A673 (cell line): ENCODE results near the gene HAAO. TPM values are rescaled to one million over a fixed set of nuclear protein-coding genes. Genes with fewer than 3 reads are reported as not detected.

Experiments used
- BruUV-seq: library from RNA; stranded (reverse); fragments of 400-500 nt; replicated peaks from 2 replicates; lab custom pipeline; 2021; lab: Mats Ljungman, UMichigan
- CTCF ChIA-PET: fragments of 300-600 bp; sonication (Branson Sonifier 250); formaldehyde crosslinking; loops from one replicate; lab custom pipeline; 2022; ENCODE audit warnings: antibody characterized with exemption; lab: Charles Lee
- POLR2A ChIA-PET: fragments of 300-600 bp; sonication (Branson Sonifier 250); formaldehyde crosslinking; loops from one replicate; lab custom pipeline; 2022; ENCODE audit warnings: antibody characterized with exemption; ENCODE audit not compliant: low non-redundant PET; lab: Charles Lee
- DNase-seq: peaks from one replicate; pipeline ENCODE4 v3.0.0-alpha.2; 2015; ENCODE audit warnings: low spot score
- H3K27ac ChIP-seq: fragments of 200-600 bp; sonication (generic); 2 replicates; pipeline ENCODE4 v1.5.1; 2016; ENCODE audit warnings: mixed run types, low read depth, mild to moderate bottlenecking, mixed read lengths, antibody characterized with exemption, low read length; ENCODE audit not compliant: poor library complexity, severe bottlenecking
- H3K27me3 ChIP-seq: fragments of 200-600 bp; sonication (generic); replicated peaks from 2 replicates; pipeline ENCODE4 v1.6.1; 2017; ENCODE audit warnings: mixed run types, low read depth, mild to moderate bottlenecking, mixed read lengths, antibody characterized with exemption, low read length; ENCODE audit not compliant: insufficient read depth, poor library complexity
- H3K36me3 ChIP-seq: fragments of 200-600 bp; sonication (generic); 2 replicates; pipeline ENCODE4 v1.6.1; 2016; ENCODE audit warnings: mixed run types, mild to moderate bottlenecking, mixed read lengths, antibody characterized with exemption, low read length; ENCODE audit not compliant: insufficient read depth, poor library complexity, severe bottlenecking
- H3K4me1 ChIP-seq: fragments of 200-600 bp; sonication (generic); 2 replicates; pipeline ENCODE4 v1.6.1; 2017; ENCODE audit warnings: mixed run types, mild to moderate bottlenecking, mixed read lengths, antibody characterized with exemption, low read length; ENCODE audit not compliant: insufficient read depth, poor library complexity, severe bottlenecking
- H3K4me3 ChIP-seq: fragments of 200-600 bp; sonication (generic); 2 replicates; pipeline ENCODE4 v1.5.1; 2016; ENCODE audit warnings: low read depth, mixed run types, mild to moderate bottlenecking, mixed read lengths, low read length; ENCODE audit not compliant: poor library complexity, severe bottlenecking
- H3K9me3 ChIP-seq: fragments of 200-600 bp; sonication (generic); 2 replicates; pipeline ENCODE4 v1.6.1; 2016; ENCODE audit warnings: mixed run types, low read depth, mild to moderate bottlenecking, mixed read lengths, antibody characterized with exemption, low read length; ENCODE audit not compliant: poor library complexity, severe bottlenecking
- CTCF ChIP-seq: fragments of 300-800, 200-600 bp; sonication (generic); conservative IDR thresholded peaks from 2 replicates; pipeline ENCODE4 v1.5.1; 2017; ENCODE audit warnings: low read depth, mild to moderate bottlenecking, antibody characterized with exemption, low read length, moderate library complexity, mixed read lengths
- EZH2 ChIP-seq: fragments of 200-600 bp; sonication (generic); IDR thresholded peaks from 2 replicates; pipeline ENCODE4 v1.6.1; 2017; ENCODE audit warnings: borderline replicate concordance, low read depth, mild to moderate bottlenecking, mixed read lengths, antibody characterized with exemption, low read length; ENCODE audit not compliant: poor library complexity, severe bottlenecking
- intact Hi-C: fragments of 100-400 bp; cut with micrococcal nuclease; formaldehyde crosslinking; loops from one replicate; pipeline ENCODE4 v1.10.0; 2022; ENCODE audit not compliant: unreplicated experiment
- total RNA-seq: library from RNA; stranded (reverse); gene quantifications from 2 replicates; pipeline ENCODE4 v1.2.3, GENCODE V29; 2021

Gene HAAO
- total RNA-seq, 1 experiment from 2014 or later, result 2.4 TPM

GRCh38 chr2:42742740-42743658 lies 49.4 kb downstream of the HAAO start:
- Histone ChIP-seq H3K4me1 (no peaks in the 10 kb centered on the region), H3K9me3 (peaks cover 4% of the 10 kb centered on the region), H3K36me3 (no peaks in the 10 kb centered on the region), H3K27me3 (no peaks in the 10 kb centered on the region), H3K27ac (no peak overlapping the region), H3K4me3 (no peak overlapping the region)
- intact Hi-C loops, result no loop called here
- no peak for DNase-seq
- no peak for TF ChIP-seq CTCF
- TF ChIP-seq EZH2, result no peak
- ChIA-PET POLR2A (no interaction called here), CTCF (no interaction called here)
- BruUV-seq, result no TSS peak

GRCh38 chr2:42741140-42741539 lies 51.2 kb downstream of the HAAO start:
- ChIA-PET CTCF (no interaction called here), POLR2A (interaction anchor here (0.5 kb wide), 1 partner anchor 486 kb away, joined by 4 read pairs; no protein-coding TSS in a partner anchor)
- no peak overlapping the region for H3K27ac ChIP-seq
- H3K9me3 ChIP-seq, result peaks cover 4% of the 10 kb centered on the region
- TF ChIP-seq EZH2, result no peak
- no peak overlapping the region for H3K4me3 ChIP-seq
- no peaks in the 10 kb centered on the region for H3K4me1 ChIP-seq
- intact Hi-C loops, result no loop called here
- no peak for DNase-seq
- H3K27me3 ChIP-seq, result no peaks in the 10 kb centered on the region
- no peaks in the 10 kb centered on the region for H3K36me3 ChIP-seq
- BruUV-seq, result no TSS peak

- intact Hi-C loops, result no loop called here
- Histone ChIP-seq H3K4me1 (no peaks in the 10 kb centered on the region), H3K36me3 (no peaks in the 10 kb centered on the region), H3K4me3 (no peak overlapping the region), H3K27me3 (no peaks in the 10 kb centered on the region), H3K9me3 (peaks cover 9% of the 10 kb centered on the region), H3K27ac (no peak overlapping the region)
- BruUV-seq, result no TSS peak
- no peak for TF ChIP-seq EZH2
- TF ChIP-seq CTCF, result no peak
- ChIA-PET CTCF (no interaction called here), POLR2A (no interaction called here)
- no peak for DNase-seq
Measured at GRCh38 chr2:42736598-42737322, 55.6 kb downstream of the HAAO start.
